Esophagus muscularis mucosa (tissue), 4 donors: ENCODE data around the gene LRRC47. TPM values are rescaled to one million over a fixed set of nuclear protein-coding genes. Genes with fewer than 3 reads are reported as not detected.
"Not testable (repeated sequence)": the region's sequence is repeated elsewhere in the genome, so short reads cannot be mapped to it uniquely, and the experiment has no call there.

Source experiments
- DNase-seq: peaks from one replicate; pipeline ENCODE4 v3.0.0-alpha.2; 2017; ENCODE audit errors: extremely low spot score
- H3K27ac ChIP-seq, 4 donors: fragments of 200-600 bp; sonication (generic); replicated peaks in 1 of 4; 1 replicate in 3 of 4; 2 replicates in 1 of 4; pipeline ENCODE4 v1.5.1; 2016 to 2019; ENCODE audit warnings: mild to moderate bottlenecking in 1 of 4
- H3K27me3 ChIP-seq, 4 donors: fragments of 200-600 bp; sonication (generic); one replicate each; pipeline versions ENCODE4 v1.5.1 to v1.6.0; 2016 to 2019
- H3K36me3 ChIP-seq, 4 donors: fragments of 200-600 bp; sonication (generic); one replicate each; pipeline ENCODE4 v1.5.1; 2016 to 2019
- H3K4me1 ChIP-seq, 4 donors: fragments of 200-600 bp; sonication (generic); one replicate each; pipeline ENCODE4 v1.5.1; 2016 to 2019
- H3K4me3 ChIP-seq, 4 donors: fragments of 200-600 bp; sonication (generic); 1 replicate in 2 of 4; 2 replicates in 2 of 4; pipeline ENCODE4 v1.5.1; 2016 to 2019; ENCODE audit warnings: mild to moderate bottlenecking in 4 of 4, moderate library complexity in 1 of 4
- H3K9me3 ChIP-seq, 4 donors: fragments of 200-600 bp; sonication (generic); 1 replicate in 3 of 4; 2 replicates in 1 of 4; pipeline ENCODE4 v1.5.1; 2016 to 2019
- EP300 ChIP-seq: sonication (generic); formaldehyde crosslinking; IDR thresholded peaks from one replicate; pipeline ENCODE4 v1.6.1; 2017; ENCODE audit warnings: antibody characterized with exemption
- POLR2A ChIP-seq: fragments of 450-650 bp; IDR thresholded peaks from one replicate; pipeline ENCODE4 v1.6.1; 2017; ENCODE audit warnings: antibody characterized with exemption, moderate library complexity, mild to moderate bottlenecking, low read depth
- POLR2AphosphoS5 ChIP-seq, 2 donors: sonication (generic); formaldehyde crosslinking; IDR thresholded peaks; one replicate each; pipeline ENCODE4 v1.6.1; 2017; ENCODE audit warnings: antibody characterized with exemption in 2 of 2
- WGBS: methylation state at CpG from one replicate; pipeline ENCODE4 v1.1.5; 2018; 5-methylcytosine and 5-hydroxymethylcytosine counted together
- intact Hi-C: fragments of 100-400 bp; cut with DNase I; formaldehyde crosslinking; loops from one replicate; pipeline ENCODE4 v1.15.1; 2023
- total RNA-seq, 4 donors: library from RNA; depleted of rRNA; stranded (reverse); fragments of >200 nt; gene quantifications; one replicate each; pipeline versions ENCODE4 v1.1.0 to v1.2.1, GENCODE V29; 2016
- TF ChIP-seq, protein P1 (sequence below), 3 experiments: fragments of 200-600 bp in 2 of 3; fragments of 450-650 bp in 1 of 3; sonication (generic) in 2 of 3; IDR thresholded peaks; one replicate each; pipeline ENCODE4 v1.5.1; 2017 to 2019; ENCODE audit warnings: antibody characterized with exemption in 3 of 3, mild to moderate bottlenecking in 2 of 3, moderate library complexity in 1 of 3

LRRC47 gene
- total RNA-seq, 4 donors from 2014 or later: 34.1 to 51.6 (median 44.1) TPM

GRCh38 chr1:3752400-3752945 is 43.8 kb downstream of the LRRC47 start, which contains the start of gene CCDC27:
Gene CCDC27, plus strand, starts transcription at chr1:3752450. Its CDS starts 32 bp downstream, at chr1:3752482.
- Histone ChIP-seq H3K36me3 (no peaks in the 10 kb centered on the region), H3K9me3 (no peaks in the 10 kb centered on the region), H3K27me3 (peaks cover 0 to 51% (median 4%) of the 10 kb centered on the region in 4 donors), H3K4me3 (no peak within 1 kb of the TSS), H3K27ac (no peak within 1 kb of the TSS), H3K4me1 (peaks cover 4 to 7% (median 6%) of the 10 kb centered on the region in 4 donors)
- 95% methylated on average over 4 of the region's 17 CpGs for WGBS
- TF ChIP-seq, protein P1, sequence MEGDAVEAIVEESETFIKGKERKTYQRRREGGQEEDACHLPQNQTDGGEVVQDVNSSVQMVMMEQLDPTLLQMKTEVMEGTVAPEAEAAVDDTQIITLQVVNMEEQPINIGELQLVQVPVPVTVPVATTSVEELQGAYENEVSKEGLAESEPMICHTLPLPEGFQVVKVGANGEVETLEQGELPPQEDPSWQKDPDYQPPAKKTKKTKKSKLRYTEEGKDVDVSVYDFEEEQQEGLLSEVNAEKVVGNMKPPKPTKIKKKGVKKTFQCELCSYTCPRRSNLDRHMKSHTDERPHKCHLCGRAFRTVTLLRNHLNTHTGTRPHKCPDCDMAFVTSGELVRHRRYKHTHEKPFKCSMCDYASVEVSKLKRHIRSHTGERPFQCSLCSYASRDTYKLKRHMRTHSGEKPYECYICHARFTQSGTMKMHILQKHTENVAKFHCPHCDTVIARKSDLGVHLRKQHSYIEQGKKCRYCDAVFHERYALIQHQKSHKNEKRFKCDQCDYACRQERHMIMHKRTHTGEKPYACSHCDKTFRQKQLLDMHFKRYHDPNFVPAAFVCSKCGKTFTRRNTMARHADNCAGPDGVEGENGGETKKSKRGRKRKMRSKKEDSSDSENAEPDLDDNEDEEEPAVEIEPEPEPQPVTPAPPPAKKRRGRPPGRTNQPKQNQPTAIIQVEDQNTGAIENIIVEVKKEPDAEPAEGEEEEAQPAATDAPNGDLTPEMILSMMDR (IDR thresholded peaks at IDR 0.05): no peak
- no peak for TF ChIP-seq POLR2AphosphoS5 (IDR thresholded peaks at IDR 0.05)
- no peak for TF ChIP-seq POLR2A
- no peak for TF ChIP-seq EP300
- DNase-seq: no peak
- intact Hi-C loops: no loop called here

DNA sequence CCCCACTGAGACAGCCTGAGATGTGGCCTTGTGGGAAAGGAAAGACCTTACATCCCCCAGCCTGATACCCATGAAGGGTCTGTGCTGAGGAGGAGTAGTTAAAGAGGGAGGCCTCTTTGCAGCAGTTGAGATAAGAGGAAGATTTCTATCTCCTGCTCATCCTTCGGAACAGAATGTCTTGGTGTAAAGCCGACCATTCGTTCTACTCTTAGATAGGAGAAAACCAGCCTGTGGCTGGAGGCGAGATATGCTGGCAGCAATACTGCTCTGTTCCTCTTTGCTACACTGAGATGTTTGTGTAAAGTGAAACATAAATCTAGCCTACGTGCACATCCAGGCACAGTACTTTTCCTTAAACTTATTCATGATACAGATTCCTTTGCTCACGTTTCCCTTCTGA is 45.6 kb downstream of the LRRC47 start:
- whole genome bisulfite sequencing: 69% methylated on average over 6 of the region's 6 CpGs
- no peak for DNase-seq
- Histone ChIP-seq H3K27ac (no peak overlapping the region), H3K27me3 (peaks cover 0 to 37% (median 4%) of the 10 kb centered on the region in 4 donors), H3K4me1 (peaks cover 9 to 22% (median 20%) of the 10 kb centered on the region in 4 donors), H3K4me3 (no peak overlapping the region), H3K36me3 (peaks cover 0 to under 1% (median 0%) of the 10 kb centered on the region in 4 donors), H3K9me3 (no peaks in the 10 kb centered on the region)
- no peak for TF ChIP-seq EP300
- TF ChIP-seq, protein P1 (IDR thresholded peaks at IDR 0.05): no peak
- no peak for TF ChIP-seq POLR2A
- TF ChIP-seq POLR2AphosphoS5 (IDR thresholded peaks at IDR 0.05): no peak
- intact Hi-C loops: no loop called here

- TF ChIP-seq EP300 (no peak), POLR2A (no peak), POLR2AphosphoS5 (IDR thresholded peaks at IDR 0.05) (no peak)
- TF ChIP-seq, protein P1 (IDR thresholded peaks at IDR 0.05): no peak
- peaks cover 20 to 34% (median 32%) of the 10 kb centered on the region in 4 donors for H3K4me1 ChIP-seq
- peaks cover 0 to 25% (median 4%) of the 10 kb centered on the region in 4 donors for H3K27me3 ChIP-seq
- 71% methylated on average over 5 of the region's 5 CpGs for WGBS
- H3K27ac ChIP-seq: no peak overlapping the region
- H3K9me3 ChIP-seq: no peaks in the 10 kb centered on the region
- no peak for DNase-seq
- H3K36me3 ChIP-seq: peaks cover 0 to 6% (median 2%) of the 10 kb centered on the region in 4 donors
- H3K4me3 ChIP-seq: no peak overlapping the region
- intact Hi-C loops: no loop called here
Measured at GRCh38 chr1:3749512-3749911, 46.8 kb downstream of the LRRC47 start.

DNA sequence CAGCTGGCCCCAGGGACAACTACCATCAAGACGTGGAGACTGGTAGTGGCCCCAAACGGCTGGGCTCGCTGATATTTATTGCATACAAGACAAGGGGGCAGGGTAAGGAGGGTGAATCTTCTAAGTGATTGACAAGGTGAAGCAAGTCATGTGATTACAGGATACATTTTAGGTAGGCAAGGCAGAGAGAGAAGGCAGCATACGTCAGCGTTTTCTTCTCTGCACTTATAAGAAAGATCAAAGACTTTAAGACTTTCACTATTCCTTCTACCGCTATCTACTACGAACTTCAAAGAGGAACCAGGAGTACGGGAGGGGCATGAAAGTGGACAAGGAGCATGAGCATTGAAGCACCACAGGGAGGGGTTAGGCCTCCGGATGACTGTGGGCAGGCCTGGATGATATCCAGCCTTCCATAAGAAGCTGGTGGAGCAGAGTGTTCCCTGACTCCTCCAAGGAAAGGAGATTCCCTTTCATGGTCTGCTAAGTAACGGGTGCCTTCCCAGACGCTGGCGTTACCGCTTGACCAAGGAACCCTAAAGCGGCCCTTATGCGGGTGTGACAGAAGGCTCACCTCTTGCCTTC is 47.9 kb downstream of the LRRC47 start:
- H3K36me3 ChIP-seq: peaks cover 0 to 15% (median 2%) of the 10 kb centered on the region in 4 donors
- peaks cover 0 to 14% (median 0%) of the 10 kb centered on the region in 4 donors for H3K27me3 ChIP-seq
- 80% methylated on average over 15 of the region's 15 CpGs for WGBS
- H3K9me3 ChIP-seq, H3K4me3 ChIP-seq, H3K27ac ChIP-seq, DNase-seq, intact Hi-C loops: not testable (repeated sequence)
- H3K4me1 ChIP-seq: peaks cover 20 to 43% (median 35%) of the 10 kb centered on the region in 4 donors

- 87% methylated on average over 13 of the region's 13 CpGs for WGBS
- peaks cover 0 to 10% (median 0%) of the 10 kb centered on the region in 4 donors for H3K27me3 ChIP-seq
- peak overlapping the region; percentile 84 to 93 (median 86) for H3K4me3 ChIP-seq
- TF ChIP-seq EP300 (no peak), POLR2AphosphoS5 (IDR thresholded peaks at IDR 0.05) (no peak), POLR2A (no peak)
- TF ChIP-seq, protein P1 (IDR thresholded peaks at IDR 0.05): no peak
- peak overlapping the region in 3 of 4 donors; percentile 83 to 90 (median 86) for H3K27ac ChIP-seq
- intact Hi-C loops: no loop called here
- H3K9me3 ChIP-seq: no peaks in the 10 kb centered on the region
- DNase-seq: no peak
- H3K36me3 ChIP-seq: peaks cover 0 to 20% (median 5%) of the 10 kb centered on the region in 4 donors
- peaks cover 20 to 48% (median 35%) of the 10 kb centered on the region in 4 donors for H3K4me1 ChIP-seq
Measured at GRCh38 chr1:3747903-3748302, 48.4 kb downstream of the LRRC47 start.
